ENCODE measurements around the gene MICU1. TPM values are rescaled to one million over a fixed set of nuclear protein-coding genes. Genes with fewer than 3 reads are reported as not detected.
"Not testable (repeated sequence)": the region's sequence is repeated elsewhere in the genome, so short reads cannot be mapped to it uniquely, and the experiment has no call there.

The MICU1 gene
- total RNA-seq, 1 donor from 2014 or later: 58.2 TPM

GRCh38 chr10:72545546-72545945 lies 80.3 kb downstream of the MICU1 start:
- Mint-ChIP-seq H3K9me3 (peaks cover 18% of the 10 kb centered on the region), H3K36me3 (peaks cover 53% of the 10 kb centered on the region), H3K27ac (peak overlapping the region; percentile 76), H3K4me1 (peaks cover 26% of the 10 kb centered on the region), H3K4me3 (no peak overlapping the region), H3K27me3 (ENCODE audit: low read depth) (no peaks in the 10 kb centered on the region)
- TF ChIP-seq, protein P1, sequence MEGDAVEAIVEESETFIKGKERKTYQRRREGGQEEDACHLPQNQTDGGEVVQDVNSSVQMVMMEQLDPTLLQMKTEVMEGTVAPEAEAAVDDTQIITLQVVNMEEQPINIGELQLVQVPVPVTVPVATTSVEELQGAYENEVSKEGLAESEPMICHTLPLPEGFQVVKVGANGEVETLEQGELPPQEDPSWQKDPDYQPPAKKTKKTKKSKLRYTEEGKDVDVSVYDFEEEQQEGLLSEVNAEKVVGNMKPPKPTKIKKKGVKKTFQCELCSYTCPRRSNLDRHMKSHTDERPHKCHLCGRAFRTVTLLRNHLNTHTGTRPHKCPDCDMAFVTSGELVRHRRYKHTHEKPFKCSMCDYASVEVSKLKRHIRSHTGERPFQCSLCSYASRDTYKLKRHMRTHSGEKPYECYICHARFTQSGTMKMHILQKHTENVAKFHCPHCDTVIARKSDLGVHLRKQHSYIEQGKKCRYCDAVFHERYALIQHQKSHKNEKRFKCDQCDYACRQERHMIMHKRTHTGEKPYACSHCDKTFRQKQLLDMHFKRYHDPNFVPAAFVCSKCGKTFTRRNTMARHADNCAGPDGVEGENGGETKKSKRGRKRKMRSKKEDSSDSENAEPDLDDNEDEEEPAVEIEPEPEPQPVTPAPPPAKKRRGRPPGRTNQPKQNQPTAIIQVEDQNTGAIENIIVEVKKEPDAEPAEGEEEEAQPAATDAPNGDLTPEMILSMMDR (IDR thresholded peaks at IDR 0.05; ENCODE audit: unreplicated experiment): no peak
- DNase-seq (ENCODE audit: low spot score in 2 of 2, unreplicated experiment in 2 of 2): no peak

DNA sequence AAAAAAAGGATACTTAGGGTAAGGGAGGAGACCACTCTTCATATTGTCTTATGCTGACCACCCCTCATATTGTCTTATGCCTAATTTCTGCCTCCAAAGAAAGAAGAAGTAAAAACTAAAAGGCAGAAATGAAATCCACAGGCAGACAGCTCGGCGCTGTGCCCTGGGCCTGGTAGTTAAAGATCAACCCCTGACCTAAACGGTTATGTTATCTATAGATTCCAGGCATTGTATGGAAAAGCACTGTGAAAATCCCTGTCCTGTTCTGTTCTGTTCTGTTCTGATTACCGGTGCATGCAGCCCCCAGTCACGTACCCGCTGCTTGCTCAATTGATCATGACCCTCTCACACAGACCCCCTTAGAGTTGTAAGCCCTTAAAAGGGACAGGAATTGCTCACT lies 82.0 kb downstream of the MICU1 start:
- DNase-seq (ENCODE audit: low spot score in 2 of 2, unreplicated experiment in 2 of 2); H3K27me3 Mint-ChIP-seq (ENCODE audit: low read depth); H3K4me3 Mint-ChIP-seq: not testable (repeated sequence)
- H3K4me1 Mint-ChIP-seq: peaks cover 26% of the 10 kb centered on the region
- peaks cover 31% of the 10 kb centered on the region for H3K9me3 Mint-ChIP-seq
- H3K36me3 Mint-ChIP-seq: peaks cover 59% of the 10 kb centered on the region
- H3K27ac Mint-ChIP-seq: peak overlapping the region; percentile 77

GRCh38 chr10:72542396-72542815 lies 83.5 kb downstream of the MICU1 start:
- no peak for DNase-seq (ENCODE audit: low spot score in 2 of 2, unreplicated experiment in 2 of 2)
- peaks cover 33% of the 10 kb centered on the region for H3K9me3 Mint-ChIP-seq
- H3K36me3 Mint-ChIP-seq: peaks cover 49% of the 10 kb centered on the region
- H3K4me1 Mint-ChIP-seq: peaks cover 26% of the 10 kb centered on the region
- TF ChIP-seq, protein P1 (IDR thresholded peaks at IDR 0.05; ENCODE audit: unreplicated experiment): no peak
- H3K4me3 Mint-ChIP-seq: no peak overlapping the region
- H3K27ac Mint-ChIP-seq: no peak overlapping the region
- no peaks in the 10 kb centered on the region for H3K27me3 Mint-ChIP-seq (ENCODE audit: low read depth)

DNA sequence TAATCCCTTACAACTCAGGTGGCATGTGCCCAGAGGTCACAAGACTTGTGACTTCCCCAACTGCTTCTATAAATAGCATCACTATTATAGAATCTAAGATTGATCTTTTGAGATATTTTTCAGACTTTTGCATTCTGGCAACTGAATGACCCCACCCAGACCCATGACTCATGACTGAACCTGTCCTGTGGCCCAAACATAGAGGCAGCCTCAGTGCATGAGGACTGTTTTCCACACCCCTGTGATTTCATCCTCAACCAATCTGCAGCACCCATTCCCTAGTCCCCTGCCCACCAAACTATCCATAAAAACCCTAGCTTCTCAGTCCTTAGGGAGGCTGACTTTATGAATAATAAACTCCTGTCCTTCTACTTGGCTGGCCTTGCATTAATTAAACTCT lies 84.5 kb downstream of the MICU1 start:
- Mint-ChIP-seq H3K27ac (no peak overlapping the region), H3K9me3 (peaks cover 33% of the 10 kb centered on the region), H3K36me3 (peaks cover 48% of the 10 kb centered on the region), H3K4me1 (peaks cover 31% of the 10 kb centered on the region), H3K27me3 (ENCODE audit: low read depth) (no peaks in the 10 kb centered on the region), H3K4me3 (no peak overlapping the region)
- DNase-seq (ENCODE audit: low spot score in 2 of 2, unreplicated experiment in 2 of 2): no peak
- TF ChIP-seq, protein P1 (IDR thresholded peaks at IDR 0.05; ENCODE audit: unreplicated experiment): no peak

GRCh38 chr10:72540193-72540807 lies 85.6 kb downstream of the MICU1 start:
- no peak for DNase-seq (ENCODE audit: low spot score in 2 of 2, unreplicated experiment in 2 of 2)
- no peak overlapping the region for H3K27ac Mint-ChIP-seq
- TF ChIP-seq, protein P1 (IDR thresholded peaks at IDR 0.05; ENCODE audit: unreplicated experiment): no peak
- peaks cover 23% of the 10 kb centered on the region for H3K4me1 Mint-ChIP-seq
- H3K4me3 Mint-ChIP-seq: no peak overlapping the region
- peaks cover 46% of the 10 kb centered on the region for H3K36me3 Mint-ChIP-seq
- H3K9me3 Mint-ChIP-seq: peaks cover 33% of the 10 kb centered on the region
- H3K27me3 Mint-ChIP-seq (ENCODE audit: low read depth): no peaks in the 10 kb centered on the region

GRCh38 chr10:72539137-72539536 lies 86.7 kb downstream of the MICU1 start:
- TF ChIP-seq, protein P1 (IDR thresholded peaks at IDR 0.05; ENCODE audit: unreplicated experiment): no peak
- Mint-ChIP-seq H3K4me3 (no peak overlapping the region), H3K36me3 (peaks cover 44% of the 10 kb centered on the region), H3K27me3 (ENCODE audit: low read depth) (no peaks in the 10 kb centered on the region), H3K9me3 (peaks cover 33% of the 10 kb centered on the region), H3K4me1 (peaks cover 13% of the 10 kb centered on the region), H3K27ac (no peak overlapping the region)
- no peak for DNase-seq (ENCODE audit: low spot score in 2 of 2, unreplicated experiment in 2 of 2)

Measured in mesothelial cell of epicardium (in vitro differentiated cells).